Esophagus muscularis mucosa (tissue), 4 donors: ENCODE data around the gene TMEM200B. TPM values are rescaled to one million over a fixed set of nuclear protein-coding genes. Genes with fewer than 3 reads are reported as not detected.

Experiments used
- DNase-seq: peaks from one replicate; pipeline ENCODE4 v3.0.0-alpha.2; 2017; ENCODE audit errors: extremely low spot score
- H3K27ac ChIP-seq, 4 donors: fragments of 200-600 bp; sonication (generic); replicated peaks in 1 of 4; 1 replicate in 3 of 4; 2 replicates in 1 of 4; pipeline ENCODE4 v1.5.1; 2016 to 2019; ENCODE audit warnings: mild to moderate bottlenecking in 1 of 4
- H3K27me3 ChIP-seq, 4 donors: fragments of 200-600 bp; sonication (generic); one replicate each; pipeline versions ENCODE4 v1.5.1 to v1.6.0; 2016 to 2019
- H3K36me3 ChIP-seq, 4 donors: fragments of 200-600 bp; sonication (generic); one replicate each; pipeline ENCODE4 v1.5.1; 2016 to 2019
- H3K4me1 ChIP-seq, 4 donors: fragments of 200-600 bp; sonication (generic); one replicate each; pipeline ENCODE4 v1.5.1; 2016 to 2019
- H3K4me3 ChIP-seq, 4 donors: fragments of 200-600 bp; sonication (generic); 1 replicate in 2 of 4; 2 replicates in 2 of 4; pipeline ENCODE4 v1.5.1; 2016 to 2019; ENCODE audit warnings: mild to moderate bottlenecking in 4 of 4, moderate library complexity in 1 of 4
- H3K9me3 ChIP-seq, 4 donors: fragments of 200-600 bp; sonication (generic); 1 replicate in 3 of 4; 2 replicates in 1 of 4; pipeline ENCODE4 v1.5.1; 2016 to 2019
- EP300 ChIP-seq: sonication (generic); formaldehyde crosslinking; IDR thresholded peaks from one replicate; pipeline ENCODE4 v1.6.1; 2017; ENCODE audit warnings: antibody characterized with exemption
- POLR2A ChIP-seq: fragments of 450-650 bp; IDR thresholded peaks from one replicate; pipeline ENCODE4 v1.6.1; 2017; ENCODE audit warnings: antibody characterized with exemption, moderate library complexity, mild to moderate bottlenecking, low read depth
- POLR2AphosphoS5 ChIP-seq, 2 donors: sonication (generic); formaldehyde crosslinking; IDR thresholded peaks; one replicate each; pipeline ENCODE4 v1.6.1; 2017; ENCODE audit warnings: antibody characterized with exemption in 2 of 2
- WGBS: methylation state at CpG from one replicate; pipeline ENCODE4 v1.1.5; 2018; 5-methylcytosine and 5-hydroxymethylcytosine counted together
- intact Hi-C: fragments of 100-400 bp; cut with DNase I; formaldehyde crosslinking; loops from one replicate; pipeline ENCODE4 v1.15.1; 2023
- total RNA-seq, 4 donors: library from RNA; depleted of rRNA; stranded (reverse); fragments of >200 nt; gene quantifications; one replicate each; pipeline versions ENCODE4 v1.1.0 to v1.2.1, GENCODE V29; 2016
- TF ChIP-seq, protein P1 (sequence below), 3 experiments: fragments of 200-600 bp in 2 of 3; fragments of 450-650 bp in 1 of 3; sonication (generic) in 2 of 3; IDR thresholded peaks; one replicate each; pipeline ENCODE4 v1.5.1; 2017 to 2019; ENCODE audit warnings: antibody characterized with exemption in 3 of 3, mild to moderate bottlenecking in 2 of 3, moderate library complexity in 1 of 3

Gene TMEM200B
- total RNA-seq, 4 donors from 2014 or later: 14.5 to 44.8 (median 28.2) TPM

DNA sequence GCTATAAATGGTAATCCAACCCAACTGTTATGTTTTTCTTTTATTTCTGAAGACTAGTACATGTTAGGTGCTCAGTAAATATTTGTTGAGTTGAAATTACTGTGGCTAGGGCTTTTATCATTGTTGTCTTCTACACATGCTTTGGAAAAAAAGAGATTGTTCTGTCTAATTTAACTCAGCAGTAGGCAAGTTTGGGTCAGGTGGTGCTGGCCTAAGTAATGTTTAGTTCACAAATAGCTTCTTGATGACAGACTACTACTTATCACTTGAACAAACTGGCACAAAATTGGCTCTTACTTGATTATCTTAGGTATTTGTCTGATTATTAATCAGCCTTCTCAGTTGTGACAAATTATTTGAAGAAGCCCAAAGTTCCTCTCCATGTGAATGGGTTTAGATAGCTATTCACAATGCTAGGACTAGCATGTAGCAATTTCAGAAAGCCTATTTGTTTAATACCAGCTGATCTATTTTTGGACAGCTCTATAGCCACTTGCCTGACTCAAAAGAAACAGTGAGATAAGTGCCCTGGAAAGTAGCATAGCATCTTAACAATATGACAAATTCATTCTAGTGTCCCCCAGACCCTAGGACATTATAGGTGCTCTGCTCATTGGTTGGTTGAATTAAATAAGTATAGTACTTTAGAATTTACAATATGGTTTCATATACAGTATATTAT lies 32.6 kb downstream of the TMEM200B start:
- no peak overlapping the region for H3K4me3 ChIP-seq
- H3K27ac ChIP-seq: no peak overlapping the region
- no peaks in the 10 kb centered on the region for H3K4me1 ChIP-seq
- H3K9me3 ChIP-seq: no peaks in the 10 kb centered on the region
- no peak for TF ChIP-seq POLR2A
- TF ChIP-seq, protein P1, sequence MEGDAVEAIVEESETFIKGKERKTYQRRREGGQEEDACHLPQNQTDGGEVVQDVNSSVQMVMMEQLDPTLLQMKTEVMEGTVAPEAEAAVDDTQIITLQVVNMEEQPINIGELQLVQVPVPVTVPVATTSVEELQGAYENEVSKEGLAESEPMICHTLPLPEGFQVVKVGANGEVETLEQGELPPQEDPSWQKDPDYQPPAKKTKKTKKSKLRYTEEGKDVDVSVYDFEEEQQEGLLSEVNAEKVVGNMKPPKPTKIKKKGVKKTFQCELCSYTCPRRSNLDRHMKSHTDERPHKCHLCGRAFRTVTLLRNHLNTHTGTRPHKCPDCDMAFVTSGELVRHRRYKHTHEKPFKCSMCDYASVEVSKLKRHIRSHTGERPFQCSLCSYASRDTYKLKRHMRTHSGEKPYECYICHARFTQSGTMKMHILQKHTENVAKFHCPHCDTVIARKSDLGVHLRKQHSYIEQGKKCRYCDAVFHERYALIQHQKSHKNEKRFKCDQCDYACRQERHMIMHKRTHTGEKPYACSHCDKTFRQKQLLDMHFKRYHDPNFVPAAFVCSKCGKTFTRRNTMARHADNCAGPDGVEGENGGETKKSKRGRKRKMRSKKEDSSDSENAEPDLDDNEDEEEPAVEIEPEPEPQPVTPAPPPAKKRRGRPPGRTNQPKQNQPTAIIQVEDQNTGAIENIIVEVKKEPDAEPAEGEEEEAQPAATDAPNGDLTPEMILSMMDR (IDR thresholded peaks at IDR 0.05): no peak
- TF ChIP-seq EP300: no peak
- TF ChIP-seq POLR2AphosphoS5 (IDR thresholded peaks at IDR 0.05): no peak
- H3K27me3 ChIP-seq: no peaks in the 10 kb centered on the region
- no peaks in the 10 kb centered on the region for H3K36me3 ChIP-seq
- DNase-seq: no peak
- intact Hi-C loops: no loop called here

DNA sequence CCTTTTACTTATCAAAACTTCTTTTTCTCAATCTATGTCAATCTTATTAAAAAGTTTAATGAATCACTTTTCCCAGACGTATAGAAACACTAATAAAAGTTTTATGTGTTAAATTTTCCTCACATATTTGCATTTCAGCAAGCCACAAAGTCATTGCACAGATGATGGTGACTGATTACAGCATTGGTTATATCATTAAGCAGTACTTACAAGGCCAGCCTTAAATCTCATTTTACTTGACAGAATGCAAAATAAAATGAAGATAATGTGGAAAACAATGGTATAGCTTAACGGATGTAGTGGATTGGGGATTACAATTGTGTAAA lies 39.5 kb downstream of the TMEM200B start:
- Histone ChIP-seq H3K27ac (no peak overlapping the region), H3K36me3 (no peaks in the 10 kb centered on the region), H3K9me3 (no peaks in the 10 kb centered on the region), H3K4me1 (no peaks in the 10 kb centered on the region), H3K4me3 (no peak overlapping the region), H3K27me3 (no peaks in the 10 kb centered on the region)
- DNase-seq: no peak
- WGBS: 90% methylated on average over 2 of the region's 2 CpGs
- intact Hi-C loops: no loop called here
- TF ChIP-seq POLR2A: no peak
- TF ChIP-seq POLR2AphosphoS5 (IDR thresholded peaks at IDR 0.05): no peak
- TF ChIP-seq EP300: no peak
- TF ChIP-seq, protein P1 (IDR thresholded peaks at IDR 0.05): no peak

DNA sequence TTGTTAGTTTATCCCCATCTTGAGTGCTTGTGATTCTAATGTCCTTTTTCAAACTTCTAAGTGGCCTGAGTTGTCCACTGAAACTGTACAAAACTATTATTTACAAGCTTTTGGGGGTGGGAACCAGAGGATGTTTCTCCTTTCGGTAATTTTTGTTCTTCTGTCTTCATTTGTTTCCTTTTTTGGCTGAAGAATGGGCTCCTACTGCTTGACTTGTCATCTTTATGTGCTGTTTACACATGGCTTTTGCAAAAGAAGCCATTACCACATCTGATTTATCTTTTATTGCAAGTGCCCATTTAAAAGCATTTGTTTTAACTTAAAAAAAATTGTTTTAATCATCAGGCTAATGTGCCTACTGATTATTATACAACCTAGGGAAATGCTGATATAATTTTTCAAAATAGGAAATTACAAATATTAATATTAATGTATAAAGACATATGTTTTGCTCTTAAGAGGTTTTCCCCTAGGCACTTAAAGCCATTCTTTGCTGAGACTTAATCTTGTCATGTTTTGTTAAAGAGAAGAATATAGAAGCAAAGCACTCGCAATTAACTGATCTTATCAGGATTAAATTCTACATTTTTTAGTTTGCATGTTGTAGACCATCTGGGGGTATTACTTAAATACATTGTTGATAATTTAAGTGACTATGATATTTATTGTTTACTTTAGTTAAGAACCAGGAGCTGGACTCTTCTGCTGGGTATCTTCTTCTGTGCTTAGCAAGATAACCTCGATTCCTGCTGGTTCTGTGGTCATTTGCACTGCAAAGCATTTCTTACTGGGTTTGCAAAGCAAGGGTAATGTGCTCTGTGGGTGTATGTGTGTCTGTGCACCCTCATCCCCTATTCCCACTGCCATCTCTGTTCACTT lies 40.1 kb downstream of the TMEM200B start:
- Histone ChIP-seq H3K4me1 (no peaks in the 10 kb centered on the region), H3K36me3 (no peaks in the 10 kb centered on the region), H3K27ac (no peak overlapping the region), H3K4me3 (no peak overlapping the region), H3K9me3 (no peaks in the 10 kb centered on the region), H3K27me3 (no peaks in the 10 kb centered on the region)
- TF ChIP-seq POLR2AphosphoS5 (IDR thresholded peaks at IDR 0.05): no peak
- TF ChIP-seq EP300: no peak
- TF ChIP-seq, protein P1 (IDR thresholded peaks at IDR 0.05): no peak
- TF ChIP-seq POLR2A: no peak
- no peak for DNase-seq
- 71% methylated on average over 3 of the region's 3 CpGs for WGBS
- intact Hi-C loops: no loop called here

DNA sequence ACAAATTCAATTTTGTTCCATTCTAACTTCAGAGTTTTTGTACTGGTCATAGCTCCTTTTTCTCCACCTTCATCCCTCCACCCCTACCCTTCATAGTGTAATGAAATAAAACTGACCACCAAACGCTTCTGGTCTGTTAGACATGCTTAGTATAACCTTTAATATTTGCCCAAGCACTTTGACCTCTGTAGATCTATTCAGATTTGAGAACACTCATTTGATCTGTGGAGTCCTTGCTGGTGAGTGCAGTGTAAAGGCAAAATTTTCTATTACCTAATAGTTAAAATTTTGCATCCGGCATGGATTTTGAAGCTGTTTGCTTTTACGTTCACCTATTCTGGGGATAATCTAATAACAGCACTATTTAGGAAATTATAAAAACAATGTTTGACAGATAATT lies 41.2 kb downstream of the TMEM200B start:
- DNase-seq: no peak
- H3K4me3 ChIP-seq: no peak overlapping the region
- H3K9me3 ChIP-seq: no peaks in the 10 kb centered on the region
- H3K27me3 ChIP-seq: no peaks in the 10 kb centered on the region
- no peak overlapping the region for H3K27ac ChIP-seq
- no peaks in the 10 kb centered on the region for H3K36me3 ChIP-seq
- no peak for TF ChIP-seq EP300
- TF ChIP-seq, protein P1 (IDR thresholded peaks at IDR 0.05): no peak
- no peak for TF ChIP-seq POLR2AphosphoS5 (IDR thresholded peaks at IDR 0.05)
- TF ChIP-seq POLR2A: no peak
- WGBS: 79% methylated on average over 3 of the region's 3 CpGs
- no peaks in the 10 kb centered on the region for H3K4me1 ChIP-seq
- intact Hi-C loops: no loop called here
